HCT116 (cell line): ENCODE data around the gene DOCK2. TPM values are rescaled to one million over a fixed set of nuclear protein-coding genes. Genes with fewer than 3 reads are reported as not detected.

Experiments used
- ATAC-seq: fragments of 200-7000 bp; cut with Tn5 transposase; 2 replicates; pipeline ENCODE4 v1.9.1; 2020; ENCODE audit warnings: mild to moderate bottlenecking, moderate library complexity
- BruUV-seq: library from RNA; stranded (reverse); fragments of 400-500 nt; replicated peaks from 2 replicates; lab custom pipeline; 2021; lab: Mats Ljungman, UMichigan
- CTCF ChIA-PET: fragments of 300-600 bp; sonication (Branson Sonifier 250); formaldehyde crosslinking; loops from one replicate; lab custom pipeline; 2021; ENCODE audit warnings: antibody characterized with exemption; lab: Charles Lee
- POLR2A ChIA-PET: fragments of 300-600, 350-600 bp; sonication (Branson Sonifier 250); formaldehyde crosslinking; loops from one replicate; lab custom pipeline; 2021; ENCODE audit warnings: antibody characterized with exemption; lab: Charles Lee
- RAD21 ChIA-PET, 2 experiments: fragments of 300-600 bp; sonication (Branson Sonifier 250); formaldehyde crosslinking; loops; one replicate each; lab custom pipeline; 2023; ENCODE audit warnings: low total read pairs in 2 of 2; ENCODE audit not compliant: uncharacterized antibody in 2 of 2, unreplicated experiment in 2 of 2, low non-redundant PET in 1 of 2; lab: Charles Lee
- DNase-seq: peaks from one replicate; pipeline ENCODE4 v3.0.0-alpha.2; 2010; ENCODE audit warnings: low read depth, low spot score
- H2AFZ ChIP-seq: fragments of 200-600 bp; shearing (Covaris generic), sonication (generic); 2 replicates; pipeline ENCODE4 v1.6.1; 2017; ENCODE audit warnings: low read depth, mixed run types, mixed read lengths, antibody characterized with exemption, low read length; ENCODE audit not compliant: poor library complexity, severe bottlenecking
- H3K27ac ChIP-seq: 2 replicates; pipeline ENCODE4 v1.5.1; 2012; ENCODE audit warnings: low read depth, low read length
- H3K27me3 ChIP-seq: fragments of 200-600 bp; sonication (generic); 2 replicates; pipeline ENCODE4 v1.6.1; 2016; ENCODE audit warnings: mixed run types, low read length, mixed read lengths; ENCODE audit not compliant: insufficient read depth
- H3K36me3 ChIP-seq, 2 experiments: fragments of 200-500 bp in 1 of 2; fragments of 200-600 bp in 1 of 2; sonication (Bioruptor generic) in 1 of 2; sonication (generic) in 1 of 2; 2 replicates each; pipeline versions ENCODE4 v1.5.1 to v1.6.1; 2014 to 2016; ENCODE audit warnings: low read length in 2 of 2, inconsistent platforms in 1 of 2, mixed read lengths in 1 of 2, mixed run types in 1 of 2; ENCODE audit not compliant: insufficient read depth in 2 of 2, control insufficient read depth in 1 of 2
- H3K4me1 ChIP-seq, 2 experiments: fragments of 200-600 bp in 1 of 2; sonication (generic) in 1 of 2; 2 replicates each; pipeline versions ENCODE4 v1.5.1 to v1.6.1; 2012 to 2017; ENCODE audit warnings: low read length in 2 of 2, inconsistent platforms in 1 of 2, mild to moderate bottlenecking in 1 of 2, mixed read lengths in 1 of 2, mixed run types in 1 of 2, moderate library complexity in 1 of 2; ENCODE audit not compliant: insufficient read depth in 2 of 2, control insufficient read depth in 1 of 2
- H3K4me2 ChIP-seq: fragments of 200-600 bp; sonication (generic); 2 replicates; pipeline ENCODE4 v1.6.1; 2017; ENCODE audit warnings: mixed run types, low read length, mixed read lengths
- H3K4me3 ChIP-seq, 2 experiments: fragments of 200-600 bp in 1 of 2; sonication (generic) in 1 of 2; replicated peaks in 1 of 2; 2 replicates each; pipeline ENCODE4 v1.5.1; 2011 to 2016; ENCODE audit warnings: low read length in 2 of 2, control low read depth in 1 of 2, low read depth in 1 of 2, mild to moderate bottlenecking in 1 of 2, mixed read lengths in 1 of 2, mixed run types in 1 of 2
- H3K79me2 ChIP-seq: fragments of 200-600 bp; sonication (generic); 2 replicates; pipeline ENCODE4 v1.6.1; 2017; ENCODE audit warnings: mild to moderate bottlenecking, mixed run types, low read length, moderate library complexity, mixed read lengths; ENCODE audit not compliant: insufficient read depth
- H3K9ac ChIP-seq: fragments of 200-600 bp; sonication (generic); 2 replicates; pipeline ENCODE4 v1.6.1; 2016; ENCODE audit warnings: low read length, mixed read lengths
- H3K9me2 ChIP-seq: fragments of 200-600 bp; sonication (generic), shearing (Covaris generic); 2 replicates; pipeline ENCODE4 v1.6.1; 2017; ENCODE audit warnings: mixed run types, mild to moderate bottlenecking, moderate library complexity; ENCODE audit not compliant: insufficient read depth
- H3K9me3 ChIP-seq, 2 experiments: fragments of 200-500 bp in 1 of 2; fragments of 200-600 bp in 1 of 2; sonication (Bioruptor generic) in 1 of 2; sonication (generic) in 1 of 2; 2 replicates each; pipeline ENCODE4 v1.6.1; 2014 to 2017; ENCODE audit warnings: low read length in 2 of 2, mixed read lengths in 2 of 2, inconsistent platforms in 1 of 2, low read depth in 1 of 2, mild to moderate bottlenecking in 1 of 2, mixed run types in 1 of 2, moderate library complexity in 1 of 2; ENCODE audit not compliant: control insufficient read depth in 1 of 2, insufficient read depth in 1 of 2
- H4K20me1 ChIP-seq: fragments of 200-600 bp; sonication (generic), shearing (Covaris generic); 2 replicates; pipeline ENCODE4 v1.6.1; 2017; ENCODE audit warnings: mixed run types, mild to moderate bottlenecking, moderate library complexity; ENCODE audit not compliant: insufficient read depth
- CBX3 ChIP-seq: IDR thresholded peaks from 2 replicates; pipeline ENCODE4 v1.6.1; 2012; ENCODE audit warnings: low read depth
- CEBPB ChIP-seq: IDR thresholded peaks from 2 replicates; pipeline ENCODE4 v1.6.1; 2012; ENCODE audit warnings: low read depth
- EGR1 ChIP-seq: IDR thresholded peaks from 2 replicates; pipeline ENCODE4 v1.6.1; 2012; ENCODE audit warnings: low read depth
- ELF1 ChIP-seq: IDR thresholded peaks from 2 replicates; pipeline ENCODE4 v1.6.1; 2012; ENCODE audit warnings: low read depth, borderline replicate concordance
- RAD21 ChIP-seq: IDR thresholded peaks from 2 replicates; pipeline ENCODE4 v1.6.1; 2012; ENCODE audit warnings: low read depth, mild to moderate bottlenecking
- SRF ChIP-seq: IDR thresholded peaks from 2 replicates; pipeline ENCODE4 v1.6.1; 2012; ENCODE audit warnings: low read depth
- TCF7L2 ChIP-seq: IDR thresholded peaks from 2 replicates; pipeline ENCODE4 v1.7.0; 2011; ENCODE audit warnings: borderline replicate concordance, inconsistent platforms; ENCODE audit not compliant: insufficient read depth, insufficient read length; ENCODE audit errors: extremely low read depth
- intact Hi-C: fragments of 100-400 bp; cut with micrococcal nuclease; formaldehyde crosslinking; loops from 2 replicates; pipeline ENCODE4 v1.10.0; 2022
- total RNA-seq: library from RNA; stranded (reverse); gene quantifications from one replicate; pipeline ENCODE4 v1.2.1, GENCODE V29; 2021; ENCODE audit not compliant: unreplicated experiment
- TF ChIP-seq, protein P1 (sequence below): IDR thresholded peaks from 2 replicates; pipeline ENCODE4 v1.6.1; 2012; ENCODE audit warnings: low read depth

DOCK2 gene
- total RNA-seq, 1 experiment from 2014 or later = 0.89 TPM

DNA sequence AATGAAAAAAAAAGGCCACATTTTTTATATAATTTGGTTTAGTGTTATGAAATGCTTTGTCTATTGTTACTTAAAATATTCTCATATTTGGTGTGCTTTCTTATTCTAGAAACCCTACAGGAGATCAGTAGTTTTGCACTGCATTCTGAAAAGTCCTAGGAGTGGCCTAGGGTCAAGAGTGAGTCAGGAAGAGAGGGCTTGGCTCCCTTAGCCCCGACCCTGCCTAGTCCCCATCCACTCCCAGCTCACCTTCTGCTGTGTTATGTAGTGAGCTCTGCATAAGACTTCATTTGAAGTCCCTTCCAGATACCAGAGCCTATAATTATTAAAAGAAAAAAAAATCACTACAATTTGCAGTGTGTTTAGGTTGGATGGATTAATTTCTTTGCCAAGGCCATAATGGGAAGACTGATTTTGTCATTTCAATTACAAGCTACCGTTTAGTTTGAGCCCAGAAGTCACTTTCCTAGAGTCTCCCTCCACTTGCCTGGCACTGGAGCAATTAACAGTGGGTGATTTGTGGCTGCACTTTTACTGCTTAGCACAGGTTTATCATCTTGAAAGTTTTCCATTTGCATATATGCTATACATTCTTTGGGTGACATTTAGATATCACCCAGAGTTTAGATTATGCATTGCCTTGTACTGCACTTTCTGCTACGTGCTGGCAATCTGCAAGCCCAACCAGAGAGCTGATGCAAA is 199.9 kb downstream of the DOCK2 start:
- DNase-seq = no peak
- BruUV-seq = no TSS peak
- intact Hi-C loops = no loop called here
- Histone ChIP-seq H4K20me1 (no peaks in the 10 kb centered on the region), H3K79me2 (no peaks in the 10 kb centered on the region), H3K9me3 (no peaks in the 10 kb centered on the region), H3K27me3 (peaks cover 6% of the 10 kb centered on the region; the same call in 1 of the 2 replicates), H2AFZ (no peak overlapping the region), H3K4me3 (no peak overlapping the region), H3K4me2 (no peak overlapping the region), H3K27ac (no peak overlapping the region), H3K9ac (no peak overlapping the region), H3K9me2 (no peaks in the 10 kb centered on the region), H3K4me1 (no peaks in the 10 kb centered on the region), H3K36me3 (no peaks in the 10 kb centered on the region)
- CTCF ChIA-PET = interaction anchor here (1.1 kb wide), 1 partner anchor 143 kb away, joined by 3 read pairs; the partner anchor contains the start of gene INSYN2B
- ATAC-seq = no peak
- TF ChIP-seq SRF (no peak), CBX3 (no peak), ELF1 (no peak), EGR1 (no peak), RAD21 (no peak), TCF7L2 (no peak), CEBPB (no peak)
- TF ChIP-seq, protein P1, sequence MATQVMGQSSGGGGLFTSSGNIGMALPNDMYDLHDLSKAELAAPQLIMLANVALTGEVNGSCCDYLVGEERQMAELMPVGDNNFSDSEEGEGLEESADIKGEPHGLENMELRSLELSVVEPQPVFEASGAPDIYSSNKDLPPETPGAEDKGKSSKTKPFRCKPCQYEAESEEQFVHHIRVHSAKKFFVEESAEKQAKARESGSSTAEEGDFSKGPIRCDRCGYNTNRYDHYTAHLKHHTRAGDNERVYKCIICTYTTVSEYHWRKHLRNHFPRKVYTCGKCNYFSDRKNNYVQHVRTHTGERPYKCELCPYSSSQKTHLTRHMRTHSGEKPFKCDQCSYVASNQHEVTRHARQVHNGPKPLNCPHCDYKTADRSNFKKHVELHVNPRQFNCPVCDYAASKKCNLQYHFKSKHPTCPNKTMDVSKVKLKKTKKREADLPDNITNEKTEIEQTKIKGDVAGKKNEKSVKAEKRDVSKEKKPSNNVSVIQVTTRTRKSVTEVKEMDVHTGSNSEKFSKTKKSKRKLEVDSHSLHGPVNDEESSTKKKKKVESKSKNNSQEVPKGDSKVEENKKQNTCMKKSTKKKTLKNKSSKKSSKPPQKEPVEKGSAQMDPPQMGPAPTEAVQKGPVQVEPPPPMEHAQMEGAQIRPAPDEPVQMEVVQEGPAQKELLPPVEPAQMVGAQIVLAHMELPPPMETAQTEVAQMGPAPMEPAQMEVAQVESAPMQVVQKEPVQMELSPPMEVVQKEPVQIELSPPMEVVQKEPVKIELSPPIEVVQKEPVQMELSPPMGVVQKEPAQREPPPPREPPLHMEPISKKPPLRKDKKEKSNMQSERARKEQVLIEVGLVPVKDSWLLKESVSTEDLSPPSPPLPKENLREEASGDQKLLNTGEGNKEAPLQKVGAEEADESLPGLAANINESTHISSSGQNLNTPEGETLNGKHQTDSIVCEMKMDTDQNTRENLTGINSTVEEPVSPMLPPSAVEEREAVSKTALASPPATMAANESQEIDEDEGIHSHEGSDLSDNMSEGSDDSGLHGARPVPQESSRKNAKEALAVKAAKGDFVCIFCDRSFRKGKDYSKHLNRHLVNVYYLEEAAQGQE = no peak
- RAD21 ChIA-PET = no interaction called here
- POLR2A ChIA-PET = no interaction called here
